Measurements from ENCODE around the gene RTP3.

The RTP3 gene

DNA sequence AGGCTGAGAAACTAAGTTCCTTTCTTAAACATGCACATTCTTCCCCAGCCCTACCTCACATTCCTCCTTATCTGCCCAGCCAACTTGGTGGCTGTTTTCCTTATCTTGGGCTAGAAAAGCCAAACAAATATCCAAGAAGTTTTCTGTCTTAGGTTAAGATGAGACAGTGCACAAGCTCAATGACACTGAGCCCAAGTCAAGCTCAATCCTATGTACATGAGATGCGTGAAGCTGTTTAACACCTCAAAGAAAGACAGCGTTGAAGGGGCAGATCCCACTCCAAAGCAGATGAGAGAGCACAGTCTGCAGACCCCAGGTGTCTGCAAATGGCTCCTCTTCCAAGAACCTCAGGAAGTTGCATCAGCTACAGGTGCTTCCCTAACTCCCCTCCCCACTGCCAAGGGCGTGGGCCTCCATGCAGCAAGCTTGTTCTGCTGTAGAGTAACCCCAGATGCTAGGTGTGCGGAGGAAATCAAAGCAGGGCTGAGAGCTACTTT, 51.7 kb downstream of the RTP3 start:
- DNase-seq, result no peak

DNA sequence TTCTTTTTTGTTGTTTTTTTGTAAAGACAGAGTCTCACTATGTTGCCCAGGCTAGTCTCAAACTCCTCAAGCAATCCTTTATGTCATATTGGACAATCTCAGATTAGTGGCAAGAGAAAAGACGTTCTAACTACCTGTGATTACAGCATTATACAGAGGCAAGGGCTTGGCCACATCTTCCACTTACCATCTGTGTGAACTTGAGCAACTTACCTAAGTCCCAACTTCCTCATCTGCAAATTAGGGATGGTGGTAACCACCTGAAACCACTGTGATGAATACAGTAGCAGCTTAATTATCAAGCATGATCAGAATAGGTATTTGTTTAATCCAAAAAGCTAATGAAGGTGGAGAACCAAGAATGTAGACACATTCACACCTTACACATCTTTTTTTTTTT, 52.2 kb downstream of the RTP3 start:
- DNase-seq, result no peak
